GM18519 (cell line): ENCODE results near the gene APBA1.

Experiments
- ATAC-seq: cut with Tn5 transposase; IDR thresholded peaks from one replicate; pipeline ENCODE4 v1.9.1; 2021; ENCODE audit warnings: mild to moderate bottlenecking, moderate library complexity; ENCODE audit not compliant: unreplicated experiment, low FRiP score

The APBA1 gene

DNA sequence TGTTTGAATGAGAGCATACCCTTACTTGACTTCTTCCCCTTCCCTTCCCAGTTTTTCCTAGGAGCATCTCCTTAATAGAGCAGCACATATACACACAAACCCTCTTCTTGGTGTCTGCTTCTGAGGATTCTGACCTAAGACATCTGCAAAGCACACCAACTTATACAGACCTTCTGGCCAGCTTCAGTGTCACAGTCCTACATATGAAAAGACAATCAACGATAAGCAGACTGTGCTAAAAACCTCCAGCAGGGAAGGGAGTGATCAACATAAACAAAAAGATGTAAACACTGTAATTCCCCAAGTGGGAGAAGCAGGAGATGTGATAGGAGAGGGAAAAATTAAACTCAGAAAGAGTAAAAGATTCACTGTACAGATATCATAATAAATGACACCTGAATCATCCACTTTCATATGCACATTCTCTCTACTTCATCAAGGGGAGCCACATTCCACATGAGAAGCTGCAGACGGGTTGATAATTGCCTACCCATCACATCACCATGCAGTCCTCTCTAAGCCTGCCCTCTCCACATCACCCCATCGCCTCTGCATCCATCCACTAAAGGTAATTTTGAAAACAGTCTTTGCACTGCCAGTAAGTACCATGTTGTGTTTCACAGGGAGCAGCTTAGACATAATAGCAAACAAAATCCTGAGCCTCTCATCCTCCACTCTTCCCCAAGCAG lies 13.0 kb downstream of the APBA1 start:
- no peak for ATAC-seq

DNA sequence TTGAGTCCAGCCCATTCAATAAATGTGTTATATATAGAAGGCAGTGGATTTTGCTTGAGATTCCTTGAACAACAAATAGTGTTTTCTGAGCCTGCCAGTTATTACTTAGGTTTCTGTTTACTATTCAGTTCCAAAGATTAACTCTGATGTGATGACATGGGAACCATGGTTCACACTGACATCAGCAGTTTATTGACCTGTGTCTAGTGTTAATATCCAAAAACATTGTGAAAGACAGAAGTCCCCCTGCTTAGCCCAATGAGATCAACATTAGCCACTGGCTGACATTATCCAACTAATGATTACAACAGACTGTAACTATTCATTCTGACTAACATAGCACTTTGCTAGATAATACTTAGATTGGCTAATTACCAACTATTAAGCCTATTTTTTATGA lies 14.9 kb downstream of the APBA1 start:
- ATAC-seq, result no peak

- no peak for ATAC-seq
These were observed 17.1 kb downstream of the APBA1 start for GRCh38 chr9:69655065-69655464.

- ATAC-seq, result no peak
These were observed 18.9 kb downstream of the APBA1 start for GRCh38 chr9:69653261-69653660.

DNA sequence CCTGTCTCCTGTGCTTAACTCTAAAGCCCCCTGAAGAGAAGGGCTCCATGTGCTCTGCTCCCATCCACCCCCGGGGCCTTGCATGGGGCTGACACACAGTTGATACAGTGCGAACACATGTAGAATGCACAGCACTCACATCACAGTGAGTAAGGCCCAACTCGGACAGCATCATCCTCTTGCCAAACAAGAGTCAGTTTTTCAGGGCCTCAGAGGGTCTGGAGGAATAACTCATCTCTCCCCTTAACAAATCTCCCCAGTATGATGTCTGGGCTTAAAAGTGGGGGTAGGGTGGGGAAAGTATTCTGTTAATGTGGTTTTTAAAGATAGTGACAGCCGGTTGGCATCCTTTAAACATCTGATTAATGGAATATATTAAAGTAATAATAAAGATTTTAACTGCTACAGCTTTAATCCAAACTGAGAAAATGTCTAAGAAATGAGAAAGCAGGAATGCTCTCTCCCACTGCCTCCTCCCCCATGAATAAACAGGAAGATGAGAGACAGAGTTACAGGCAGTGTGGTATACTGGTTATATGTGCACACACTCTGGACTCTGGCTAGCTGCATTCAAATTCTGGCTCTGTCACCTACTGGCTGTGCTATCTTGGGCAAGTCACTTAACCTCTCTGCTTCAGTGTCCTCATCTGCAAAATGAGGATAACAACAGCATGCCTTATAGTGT lies 22.5 kb downstream of the APBA1 start:
- no peak for ATAC-seq

DNA sequence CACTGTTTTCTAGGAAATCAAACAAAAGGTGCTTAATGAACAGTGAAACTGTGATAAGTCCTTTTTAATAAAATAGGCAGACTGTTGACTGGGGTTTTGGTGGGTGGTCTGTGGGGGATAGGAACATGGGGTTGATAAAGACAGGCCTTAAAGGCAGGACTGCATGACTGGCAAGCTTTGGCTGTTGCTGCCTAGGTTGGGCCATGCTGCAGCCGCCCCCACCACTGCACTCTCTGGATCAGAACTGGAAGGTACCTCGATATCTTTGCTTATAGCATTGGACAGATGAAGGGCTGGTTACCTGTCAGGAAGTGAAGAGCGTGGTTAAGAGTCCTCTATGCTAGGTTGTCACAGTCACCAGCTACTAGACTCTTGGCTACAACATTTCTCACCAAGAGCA lies 24.4 kb downstream of the APBA1 start:
- ATAC-seq, result no peak

GRCh38 chr9:69646810-69647209 lies 25.4 kb downstream of the APBA1 start:
- ATAC-seq, result no peak

- no peak for ATAC-seq
These were observed 26.7 kb downstream of the APBA1 start for GRCh38 chr9:69645488-69645887.

GRCh38 chr9:69643098-69643497 lies 29.1 kb downstream of the APBA1 start:
- ATAC-seq, result no peak

DNA sequence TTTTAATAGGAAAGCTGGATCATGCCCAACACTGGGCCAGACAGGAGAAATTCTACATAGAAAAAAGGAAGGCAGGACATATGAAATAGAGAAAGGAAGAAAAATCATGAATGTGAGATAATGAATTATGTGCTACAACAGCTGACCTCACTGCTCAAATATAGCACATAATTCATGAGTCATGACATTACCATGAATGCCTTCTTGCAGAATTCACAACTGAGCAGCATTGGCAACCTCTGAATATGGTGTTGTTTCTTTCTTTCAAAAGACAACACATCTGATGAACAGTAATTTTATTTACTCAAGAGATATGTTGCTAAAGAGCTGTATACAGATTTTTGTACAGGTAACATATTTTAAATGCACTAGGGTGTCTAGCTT lies 34.4 kb downstream of the APBA1 start:
- ATAC-seq, result no peak

GRCh38 chr9:69637193-69637816 lies 34.9 kb downstream of the APBA1 start:
- ATAC-seq, result no peak

DNA sequence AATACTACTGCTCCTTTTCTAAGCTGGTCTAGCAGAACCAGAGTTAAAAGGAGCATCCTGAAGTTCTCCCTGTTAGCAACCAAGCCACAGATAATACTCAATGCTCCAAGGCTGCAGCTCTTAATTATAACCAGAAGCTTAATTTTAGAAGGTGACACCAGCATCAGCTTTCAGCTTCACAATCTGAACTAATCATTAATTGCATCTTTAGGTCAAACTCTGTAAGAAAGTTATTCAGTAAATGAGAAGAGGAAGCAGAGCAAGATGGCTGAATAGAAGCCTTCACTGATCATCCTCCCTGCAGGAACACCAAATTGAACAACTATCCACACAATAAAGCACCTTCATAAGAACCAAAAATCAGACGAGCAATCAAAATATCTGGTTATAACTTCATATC lies 38.5 kb downstream of the APBA1 start:
- ATAC-seq, result no peak

DNA sequence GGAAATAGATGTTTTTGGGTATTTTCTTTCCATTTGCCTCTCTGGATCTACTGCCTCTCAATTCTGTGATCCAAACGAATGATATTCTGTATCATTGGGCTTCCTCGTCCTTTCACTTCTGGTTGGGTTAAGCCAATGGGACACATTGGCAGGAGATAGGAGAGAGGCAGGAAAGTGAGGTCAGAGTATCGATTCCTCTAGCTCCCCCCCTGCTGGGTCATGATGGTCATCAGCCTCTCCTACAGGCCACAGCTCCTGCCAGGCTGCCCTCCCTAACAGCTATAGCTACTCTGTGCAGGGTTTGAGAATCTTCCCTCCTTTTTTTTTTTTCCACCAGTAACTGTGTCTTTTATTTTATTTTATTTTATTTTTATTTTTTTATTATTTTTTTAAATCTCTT lies 39.4 kb downstream of the APBA1 start:
- ATAC-seq, result no peak

DNA sequence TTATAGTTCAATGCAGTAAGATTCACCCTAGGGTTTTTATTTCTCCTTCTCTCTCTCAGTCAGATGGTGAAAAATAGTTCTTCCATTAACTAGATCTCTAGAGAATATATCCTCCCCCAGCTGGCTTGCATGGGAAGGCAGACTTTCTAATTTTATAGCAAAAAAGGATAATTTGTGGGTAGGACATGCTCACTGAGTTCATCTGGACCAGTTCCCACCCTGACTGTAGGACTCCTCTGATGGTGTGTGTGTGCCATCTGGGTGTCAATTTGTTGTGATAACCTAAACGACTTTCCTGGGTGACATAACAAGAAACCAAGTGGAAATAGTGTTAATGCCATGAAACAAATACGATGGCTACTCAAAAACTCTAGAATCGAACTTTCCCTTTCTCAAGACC lies 44.9 kb downstream of the APBA1 start:
- ATAC-seq, result no peak

GRCh38 chr9:69623276-69623675 lies 48.9 kb downstream of the APBA1 start:
- ATAC-seq, result no peak

DNA sequence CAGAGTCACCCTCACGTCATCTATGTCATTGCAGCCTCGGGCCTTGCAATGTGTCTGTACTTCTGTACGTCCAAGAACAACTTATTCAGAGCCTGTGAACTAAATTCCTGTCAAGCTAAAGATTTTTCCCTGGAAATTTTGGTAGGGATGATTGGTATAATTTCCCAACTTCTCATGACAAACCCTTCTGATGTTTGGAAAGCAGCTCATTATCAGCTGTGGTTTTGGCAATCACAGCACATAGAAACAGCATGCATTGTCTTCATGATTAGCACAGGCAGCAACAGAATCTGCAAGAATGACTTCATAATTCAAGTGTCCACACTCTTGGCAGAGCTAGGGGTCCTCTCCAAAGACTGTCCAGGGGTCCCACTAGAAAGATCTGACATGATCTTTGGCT lies 49.5 kb downstream of the APBA1 start:
- no peak for ATAC-seq

DNA sequence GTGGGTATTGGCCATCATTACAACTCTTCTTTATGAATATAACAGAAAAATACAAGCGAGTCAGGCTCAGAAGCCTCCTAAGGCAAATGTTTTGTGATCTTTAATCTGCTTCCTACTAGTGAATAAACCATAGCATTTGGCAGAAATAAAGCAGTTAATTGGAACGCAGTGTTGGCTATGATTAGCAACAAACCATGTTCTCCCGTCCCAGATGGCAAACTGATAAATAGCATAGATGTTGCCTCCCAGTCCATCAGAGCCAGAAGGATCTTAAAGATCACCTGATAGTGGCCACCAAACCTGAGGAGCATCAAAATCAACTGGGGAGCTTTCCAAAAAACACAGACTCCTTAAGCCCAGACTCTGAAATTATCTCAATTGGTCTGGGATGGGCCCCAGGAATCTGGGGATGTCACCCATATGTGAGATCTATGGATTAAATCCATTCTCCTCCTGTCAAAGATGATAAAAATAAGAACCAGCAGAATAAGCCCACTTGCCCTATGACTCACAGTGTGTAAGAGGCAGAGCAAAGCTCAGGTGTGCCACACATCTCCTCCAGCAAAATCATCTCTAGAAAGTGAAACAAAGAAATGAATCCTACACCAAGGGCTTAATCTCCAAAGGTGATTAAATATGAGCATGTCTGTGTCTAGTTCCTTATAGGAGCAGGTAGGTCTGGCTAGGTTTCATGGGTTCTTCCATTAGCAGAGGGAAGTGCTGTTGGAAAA lies 50.3 kb downstream of the APBA1 start:
- ATAC-seq, result no peak

GRCh38 chr9:69620731-69621130 lies 51.4 kb downstream of the APBA1 start:
- no peak for ATAC-seq

GRCh38 chr9:69619233-69619632 lies 52.9 kb downstream of the APBA1 start:
- ATAC-seq, result no peak

GRCh38 chr9:69617006-69617405 lies 55.2 kb downstream of the APBA1 start:
- ATAC-seq, result no peak

- no peak for ATAC-seq
These were observed 56.3 kb downstream of the APBA1 start for GRCh38 chr9:69615880-69616279.
